SU-DHL-6 (cell line): ENCODE measurements around the gene SEZ6.
A peak's percentile ranks its signal among the peaks of the same experiment; 100 is the strongest.

ENCODE experiments used
- H2AFZ ChIP-seq: fragments of 200-600 bp; sonication (generic); 2 replicates; pipeline ENCODE4 v1.6.1; 2014; ENCODE audit warnings: low read depth, mild to moderate bottlenecking, moderate library complexity, mixed read lengths, antibody characterized with exemption, low read length; ENCODE audit not compliant: severe bottlenecking
- H3F3A ChIP-seq: fragments of 200-600 bp; shearing (Covaris generic); 2 replicates; pipeline ENCODE4 v1.6.0; 2016; ENCODE audit warnings: antibody characterized with exemption, mild to moderate bottlenecking; ENCODE audit not compliant: insufficient read depth
- H3K27ac ChIP-seq: fragments of 200-600 bp; sonication (generic); 2 replicates; pipeline ENCODE4 v1.5.1; 2016; ENCODE audit warnings: low read depth, mild to moderate bottlenecking, low read length, moderate library complexity, mixed read lengths
- H3K27me3 ChIP-seq: fragments of 200-600 bp; sonication (generic), shearing (Covaris generic); 2 replicates; pipeline ENCODE4 v1.6.0; 2014; ENCODE audit warnings: mild to moderate bottlenecking, low read length
- H3K36me3 ChIP-seq: fragments of 200-600 bp; sonication (generic); 2 replicates; pipeline ENCODE4 v1.6.1; 2014; ENCODE audit warnings: mild to moderate bottlenecking, low read length, mixed read lengths
- H3K4me2 ChIP-seq: fragments of 300-600, 200-600 bp; shearing (Covaris generic), sonication (generic); 2 replicates; pipeline ENCODE4 v1.6.0; 2014; ENCODE audit warnings: low read length, low read depth, mild to moderate bottlenecking; ENCODE audit not compliant: poor library complexity, severe bottlenecking
- H3K4me3 ChIP-seq: fragments of 200-600 bp; sonication (generic); 2 replicates; pipeline ENCODE4 v1.5.1; 2014; ENCODE audit warnings: antibody characterized with exemption, low read length, mild to moderate bottlenecking, mixed read lengths; ENCODE audit not compliant: insufficient read depth, poor library complexity, severe bottlenecking
- H3K79me2 ChIP-seq: fragments of 200-600 bp; sonication (generic); 2 replicates; pipeline ENCODE4 v1.6.1; 2014; ENCODE audit warnings: mild to moderate bottlenecking, low read length, moderate library complexity; ENCODE audit not compliant: insufficient read depth
- H3K9ac ChIP-seq: fragments of 200-600 bp; sonication (generic); 2 replicates; pipeline ENCODE4 v1.7.0; 2014; ENCODE audit warnings: mild to moderate bottlenecking, low read length
- H3K9me2 ChIP-seq: fragments of 200-600 bp; sonication (generic); replicated peaks from 2 replicates; pipeline ENCODE4 v1.6.1; 2014; ENCODE audit warnings: low read length; ENCODE audit not compliant: insufficient read depth
- H3K9me3 ChIP-seq: fragments of 200-600 bp; sonication (generic); 2 replicates; pipeline ENCODE4 v1.6.1; 2014; ENCODE audit warnings: low read length, mixed read lengths; ENCODE audit not compliant: insufficient read depth
- H4K20me1 ChIP-seq: fragments of 200-600 bp; sonication (generic); 2 replicates; pipeline ENCODE4 v1.6.1; 2014; ENCODE audit warnings: low read depth, mild to moderate bottlenecking, antibody characterized with exemption, low read length, moderate library complexity, mixed read lengths
- EZH2phosphoT487 ChIP-seq: fragments of 200-600 bp; sonication (generic), shearing (Covaris generic); conservative IDR thresholded peaks from 2 replicates; pipeline ENCODE4 v1.6.1; 2018; ENCODE audit warnings: mild to moderate bottlenecking, antibody characterized with exemption, low read length, moderate library complexity, mixed read lengths
- TF ChIP-seq, protein P1 (sequence below): fragments of 200-600 bp; sonication (generic); IDR thresholded peaks from one replicate; pipeline ENCODE4 v1.5.1; 2017; ENCODE audit warnings: antibody characterized with exemption, mild to moderate bottlenecking, low read length, moderate library complexity; ENCODE audit not compliant: insufficient read depth, poor library complexity, severe bottlenecking

Gene SEZ6

DNA sequence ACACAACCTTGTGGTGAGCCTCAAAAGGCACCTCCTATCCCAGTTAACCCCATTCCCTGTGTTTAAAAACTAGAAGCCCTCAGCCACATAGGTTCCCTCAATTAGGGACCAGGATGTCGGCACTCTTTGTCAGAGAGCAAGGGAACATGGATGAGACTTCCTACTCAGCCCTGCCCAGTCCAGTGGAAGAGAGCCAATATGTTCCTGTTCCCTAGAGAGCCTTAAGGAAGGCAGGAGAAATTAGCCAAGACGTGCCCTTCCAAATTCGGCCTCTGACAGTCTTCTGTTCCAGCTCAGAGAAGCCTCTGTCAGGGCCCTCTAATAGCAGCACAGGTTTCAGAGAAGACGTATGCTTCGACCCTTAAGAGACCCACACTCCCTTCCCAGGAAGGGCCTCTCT, 88.4 kb downstream of the SEZ6 start:
- Histone ChIP-seq H3K79me2 (0 out of 2 replicates have a peak, but pooled peaks cover 6% of the 10 kb centered on the region), H3K9ac (no peak overlapping the region), H2AFZ (no peak overlapping the region), H3K4me3 (no peak overlapping the region), H3K27me3 (no peaks in the 10 kb centered on the region), H3K4me2 (no peak overlapping the region), H3K9me3 (no peaks in the 10 kb centered on the region), H3F3A (peaks cover 7% of the 10 kb centered on the region; the same call in 1 of the 2 replicates), H3K9me2 (no peaks in the 10 kb centered on the region), H4K20me1 (no peaks in the 10 kb centered on the region), H3K36me3 (peaks cover 44% of the 10 kb centered on the region), H3K27ac (no peak overlapping the region)
- TF ChIP-seq, protein P1, sequence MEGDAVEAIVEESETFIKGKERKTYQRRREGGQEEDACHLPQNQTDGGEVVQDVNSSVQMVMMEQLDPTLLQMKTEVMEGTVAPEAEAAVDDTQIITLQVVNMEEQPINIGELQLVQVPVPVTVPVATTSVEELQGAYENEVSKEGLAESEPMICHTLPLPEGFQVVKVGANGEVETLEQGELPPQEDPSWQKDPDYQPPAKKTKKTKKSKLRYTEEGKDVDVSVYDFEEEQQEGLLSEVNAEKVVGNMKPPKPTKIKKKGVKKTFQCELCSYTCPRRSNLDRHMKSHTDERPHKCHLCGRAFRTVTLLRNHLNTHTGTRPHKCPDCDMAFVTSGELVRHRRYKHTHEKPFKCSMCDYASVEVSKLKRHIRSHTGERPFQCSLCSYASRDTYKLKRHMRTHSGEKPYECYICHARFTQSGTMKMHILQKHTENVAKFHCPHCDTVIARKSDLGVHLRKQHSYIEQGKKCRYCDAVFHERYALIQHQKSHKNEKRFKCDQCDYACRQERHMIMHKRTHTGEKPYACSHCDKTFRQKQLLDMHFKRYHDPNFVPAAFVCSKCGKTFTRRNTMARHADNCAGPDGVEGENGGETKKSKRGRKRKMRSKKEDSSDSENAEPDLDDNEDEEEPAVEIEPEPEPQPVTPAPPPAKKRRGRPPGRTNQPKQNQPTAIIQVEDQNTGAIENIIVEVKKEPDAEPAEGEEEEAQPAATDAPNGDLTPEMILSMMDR = no peak
- TF ChIP-seq EZH2phosphoT487 = no peak

DNA sequence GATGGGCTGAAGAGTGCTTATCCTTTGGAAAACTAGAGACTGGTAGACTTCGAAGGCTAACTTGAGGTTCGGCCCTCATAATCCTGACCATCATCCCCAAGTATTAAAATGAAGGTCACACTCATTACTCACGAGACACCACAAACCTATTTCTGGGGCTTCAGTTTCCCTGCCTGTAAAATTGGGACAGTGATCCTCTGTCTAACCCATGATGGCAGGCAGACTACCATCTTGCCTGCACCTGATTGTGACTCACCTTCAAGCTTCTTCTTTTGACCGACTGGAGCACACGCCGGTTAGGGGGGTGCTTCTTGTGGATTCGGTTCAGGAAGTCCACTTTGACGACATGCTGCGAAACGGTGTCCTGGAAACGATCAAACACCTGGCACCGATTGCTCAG, 88.8 kb downstream of the SEZ6 start:
- H3K27me3 ChIP-seq = no peaks in the 10 kb centered on the region
- H3K79me2 ChIP-seq = 0 out of 2 replicates have a peak, but pooled peaks cover 3% of the 10 kb centered on the region
- no peak overlapping the region for H3K4me3 ChIP-seq
- peaks cover 7% of the 10 kb centered on the region; the same call in 1 of the 2 replicates for H3F3A ChIP-seq
- no peaks in the 10 kb centered on the region for H4K20me1 ChIP-seq
- H3K4me2 ChIP-seq = no peak overlapping the region
- no peaks in the 10 kb centered on the region for H3K9me3 ChIP-seq
- no peak overlapping the region for H3K27ac ChIP-seq
- H3K9ac ChIP-seq = no peak overlapping the region
- no peak for TF ChIP-seq EZH2phosphoT487
- TF ChIP-seq, protein P1 = no peak
- H3K9me2 ChIP-seq = no peaks in the 10 kb centered on the region
- H3K36me3 ChIP-seq = peaks cover 42% of the 10 kb centered on the region
- H2AFZ ChIP-seq = no peak overlapping the region

DNA sequence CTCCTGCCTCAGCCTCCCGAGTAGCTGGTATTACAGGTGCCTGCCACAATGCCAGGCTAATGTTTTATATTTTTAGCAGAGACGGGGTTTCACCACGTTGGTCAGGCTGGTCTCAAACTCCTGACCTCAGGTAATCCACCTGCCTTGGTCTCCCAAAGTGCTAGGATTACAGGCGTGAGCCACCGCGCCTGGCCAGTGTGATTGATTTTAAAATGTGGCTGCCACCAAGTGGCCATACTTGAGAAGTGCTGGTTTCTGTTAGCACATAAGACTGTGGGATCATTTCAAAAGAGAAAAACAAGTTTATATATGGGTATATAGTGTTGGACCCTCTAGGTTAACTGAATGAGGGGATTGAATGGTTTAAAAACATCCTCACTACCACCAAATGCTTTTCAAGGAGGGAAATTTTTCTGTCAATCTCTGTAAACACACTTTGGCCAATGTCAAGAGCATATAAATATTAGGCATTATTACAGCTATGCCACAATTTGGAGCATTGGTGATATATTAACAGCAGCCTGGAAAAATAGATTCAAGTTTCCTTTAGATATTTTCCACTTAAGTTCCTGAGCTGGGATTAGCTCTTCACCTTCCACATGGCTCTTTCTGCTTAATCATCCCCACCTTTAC, 89.4 kb downstream of the SEZ6 start:
- Histone ChIP-seq H3K9me3 (no peaks in the 10 kb centered on the region), H3K27ac (no peak overlapping the region), H3K79me2 (0 out of 2 replicates have a peak, but pooled peaks cover 3% of the 10 kb centered on the region), H4K20me1 (no peaks in the 10 kb centered on the region), H3K4me3 (no peak overlapping the region), H3K9ac (no peak overlapping the region), H3F3A (peaks cover 7% of the 10 kb centered on the region; the same call in 1 of the 2 replicates), H3K27me3 (no peaks in the 10 kb centered on the region), H3K9me2 (no peaks in the 10 kb centered on the region), H2AFZ (no peak overlapping the region), H3K4me2 (no peak overlapping the region), H3K36me3 (peaks cover 41% of the 10 kb centered on the region)
- TF ChIP-seq, protein P1 = peak; percentile 65
- no peak for TF ChIP-seq EZH2phosphoT487
